Immature natural killer cell (primary cell): ENCODE measurements around the gene DNMBP. TPM values are rescaled to one million over a fixed set of nuclear protein-coding genes. Genes with fewer than 3 reads are reported as not detected.
"Not testable (repeated sequence)": the region's sequence is repeated elsewhere in the genome, so short reads cannot be mapped to it uniquely, and the experiment has no call there.

Experiments used
- DNase-seq, 3 donors: peaks; one replicate each; pipeline ENCODE4 v3.0.0; 2022; ENCODE audit warnings: mixed read lengths in 1 of 3
- H3K27ac Mint-ChIP-seq, 6 donors: one replicate each; pipeline ENCODE4 v1.8.0; 2020; ENCODE audit warnings: mixed read lengths in 6 of 6, mild to moderate bottlenecking in 5 of 6, inconsistent platforms in 4 of 6, moderate library complexity in 3 of 6
- H3K27me3 Mint-ChIP-seq, 3 donors: one replicate each; pipeline ENCODE4 v1.8.0; 2020 to 2021; ENCODE audit warnings: low read depth in 3 of 3, mild to moderate bottlenecking in 3 of 3, mixed read lengths in 3 of 3, moderate library complexity in 3 of 3, inconsistent platforms in 1 of 3
- H3K36me3 Mint-ChIP-seq, 3 donors: one replicate each; pipeline ENCODE4 v1.8.0; 2020; ENCODE audit warnings: mixed read lengths in 3 of 3, inconsistent platforms in 2 of 3, mild to moderate bottlenecking in 2 of 3
- H3K4me1 Mint-ChIP-seq, 2 donors: one replicate each; pipeline ENCODE4 v1.8.0; 2020; ENCODE audit warnings: inconsistent platforms in 2 of 2, mild to moderate bottlenecking in 2 of 2, mixed read lengths in 2 of 2, moderate library complexity in 1 of 2
- H3K4me3 Mint-ChIP-seq, 5 donors: one replicate each; pipeline ENCODE4 v1.8.0; 2020; ENCODE audit warnings: mild to moderate bottlenecking in 5 of 5, mixed read lengths in 5 of 5, inconsistent platforms in 3 of 5, moderate library complexity in 3 of 5
- H3K9me3 Mint-ChIP-seq, 6 donors: one replicate each; pipeline ENCODE4 v1.8.0; 2020; ENCODE audit warnings: mild to moderate bottlenecking in 6 of 6, mixed read lengths in 6 of 6, inconsistent platforms in 4 of 6, moderate library complexity in 3 of 6
- polyA plus RNA-seq, 3 donors: library from polyadenylated mRNA; unstranded; fragments of 300-500 nt; fragmentation: Illumina TruSeq; gene quantifications; one replicate each; pipeline ENCODE4 v1.2.3, GENCODE V29; 2021

Gene DNMBP
- polyA plus RNA-seq, 3 donors from 2014 or later = 0.41 to 2.8 TPM; not detected in 1

- no peak for DNase-seq
- H3K4me3 Mint-ChIP-seq = no peak overlapping the region
- peak overlapping the region in 1 of 6 donors; percentile 58 for H3K27ac Mint-ChIP-seq
- no peaks in the 10 kb centered on the region for H3K9me3 Mint-ChIP-seq
- H3K27me3 Mint-ChIP-seq = no peaks in the 10 kb centered on the region
- no peaks in the 10 kb centered on the region for H3K4me1 Mint-ChIP-seq
- peaks cover 32 to 77% (median 35%) of the 10 kb centered on the region in 3 donors for H3K36me3 Mint-ChIP-seq
These were observed 126.2 kb downstream of the DNMBP start for GRCh38 chr10:99883523-99883922.

GRCh38 chr10:99881371-99881770, 128.4 kb downstream of the DNMBP start:
- no peak overlapping the region for H3K27ac Mint-ChIP-seq
- no peaks in the 10 kb centered on the region for H3K27me3 Mint-ChIP-seq
- peaks cover 42 to 75% (median 42%) of the 10 kb centered on the region in 3 donors for H3K36me3 Mint-ChIP-seq
- DNase-seq = no peak
- no peaks in the 10 kb centered on the region for H3K9me3 Mint-ChIP-seq
- no peak overlapping the region for H3K4me3 Mint-ChIP-seq
- no peaks in the 10 kb centered on the region for H3K4me1 Mint-ChIP-seq

GRCh38 chr10:99880080-99880835, 129.5 kb downstream of the DNMBP start:
- no peaks in the 10 kb centered on the region for H3K27me3 Mint-ChIP-seq
- no peaks in the 10 kb centered on the region for H3K9me3 Mint-ChIP-seq
- peak overlapping the region in 1 of 6 donors; percentile 18 for H3K27ac Mint-ChIP-seq
- H3K36me3 Mint-ChIP-seq = peaks cover 50 to 77% (median 52%) of the 10 kb centered on the region in 3 donors
- no peak overlapping the region for H3K4me3 Mint-ChIP-seq
- no peaks in the 10 kb centered on the region for H3K4me1 Mint-ChIP-seq
- no peak for DNase-seq

GRCh38 chr10:99875473-99875872, 134.3 kb downstream of the DNMBP start:
- peaks cover 0 to 9% (median 5%) of the 10 kb centered on the region in 3 donors for H3K27me3 Mint-ChIP-seq
- no peak overlapping the region for H3K4me3 Mint-ChIP-seq
- H3K9me3 Mint-ChIP-seq = peaks cover 0 to 2% (median 0%) of the 10 kb centered on the region in 6 donors
- DNase-seq = no peak
- peaks cover under 1 to 9% of the 10 kb centered on the region in 2 donors for H3K4me1 Mint-ChIP-seq
- peaks cover 31 to 49% (median 43%) of the 10 kb centered on the region in 3 donors for H3K36me3 Mint-ChIP-seq
- no peak overlapping the region for H3K27ac Mint-ChIP-seq

- H3K27ac Mint-ChIP-seq = no peak overlapping the region
- peaks cover 3 to 12% (median 9%) of the 10 kb centered on the region in 3 donors for H3K27me3 Mint-ChIP-seq
- H3K4me3 Mint-ChIP-seq = no peak overlapping the region
These were observed 135.2 kb downstream of the DNMBP start for GRCh38 chr10:99874341-99875085.

GRCh38 chr10:99873846-99874245, 135.9 kb downstream of the DNMBP start:
- H3K27ac Mint-ChIP-seq = no peak overlapping the region
- H3K27me3 Mint-ChIP-seq = peaks cover 3 to 12% (median 9%) of the 10 kb centered on the region in 3 donors
- H3K9me3 Mint-ChIP-seq = peaks cover 0 to 5% (median 0%) of the 10 kb centered on the region in 6 donors
- H3K4me1 Mint-ChIP-seq = peaks cover 5 to 15% of the 10 kb centered on the region in 2 donors
- H3K4me3 Mint-ChIP-seq = no peak overlapping the region
- no peak for DNase-seq
- peaks cover 22 to 35% (median 28%) of the 10 kb centered on the region in 3 donors for H3K36me3 Mint-ChIP-seq

More at GRCh38 chr10:99874341-99875085, 135.2 kb downstream of the DNMBP start:
- Mint-ChIP-seq H3K9me3 (peaks cover 0 to 5% (median 0%) of the 10 kb centered on the region in 6 donors), H3K36me3 (peaks cover 22 to 41% (median 33%) of the 10 kb centered on the region in 3 donors), H3K4me1 (peaks cover 5 to 15% of the 10 kb centered on the region in 2 donors)
- no peak for DNase-seq

- peaks cover 15 to 27% (median 22%) of the 10 kb centered on the region in 3 donors for H3K36me3 Mint-ChIP-seq
- H3K4me3 Mint-ChIP-seq = no peak overlapping the region
- peaks cover 6 to 18% (median 12%) of the 10 kb centered on the region in 3 donors for H3K27me3 Mint-ChIP-seq
- no peak overlapping the region for H3K27ac Mint-ChIP-seq
- peaks cover 5 to 15% of the 10 kb centered on the region in 2 donors for H3K4me1 Mint-ChIP-seq
- H3K9me3 Mint-ChIP-seq = peaks cover 0 to 5% (median 0%) of the 10 kb centered on the region in 6 donors
- no peak for DNase-seq
These were observed 137.2 kb downstream of the DNMBP start for GRCh38 chr10:99872367-99873162.

GRCh38 chr10:99870123-99870730, 139.5 kb downstream of the DNMBP start:
- peaks cover 0 to 10% (median 9%) of the 10 kb centered on the region in 3 donors for H3K36me3 Mint-ChIP-seq
- H3K4me1 Mint-ChIP-seq = peaks cover 5 to 15% of the 10 kb centered on the region in 2 donors
- peak overlapping the region; percentile 9 to 66 (median 42) for H3K4me3 Mint-ChIP-seq
- H3K9me3 Mint-ChIP-seq = peaks cover 0 to 14% (median 8%) of the 10 kb centered on the region in 6 donors
- DNase-seq = peak; percentile 20 to 35 (median 21)
- peaks cover 7 to 25% (median 17%) of the 10 kb centered on the region in 3 donors for H3K27me3 Mint-ChIP-seq
- peak overlapping the region in 1 of 6 donors; percentile 4 for H3K27ac Mint-ChIP-seq

GRCh38 chr10:99869581-99870122, 140.1 kb downstream of the DNMBP start:
- H3K27me3 Mint-ChIP-seq = peaks cover 10 to 29% (median 17%) of the 10 kb centered on the region in 3 donors
- no peak for DNase-seq
- peaks cover 5 to 15% of the 10 kb centered on the region in 2 donors for H3K4me1 Mint-ChIP-seq
- H3K4me3 Mint-ChIP-seq = no peak overlapping the region
- H3K36me3 Mint-ChIP-seq = peaks cover 0 to 7% (median 6%) of the 10 kb centered on the region in 3 donors
- H3K9me3 Mint-ChIP-seq = peaks cover 0 to 14% (median 8%) of the 10 kb centered on the region in 6 donors
- H3K27ac Mint-ChIP-seq = no peak overlapping the region

- not testable (repeated sequence) for H3K27ac Mint-ChIP-seq, H3K36me3 Mint-ChIP-seq, DNase-seq, H3K4me3 Mint-ChIP-seq
- Mint-ChIP-seq H3K27me3 (peaks cover 14 to 26% (median 19%) of the 10 kb centered on the region in 3 donors), H3K4me1 (peaks cover 5 to 15% of the 10 kb centered on the region in 2 donors), H3K9me3 (peaks cover 0 to 14% (median 8%) of the 10 kb centered on the region in 6 donors)
These were observed 142.5 kb downstream of the DNMBP start for GRCh38 chr10:99867250-99867649.

- DNase-seq, H3K4me3 Mint-ChIP-seq, H3K4me1 Mint-ChIP-seq, H3K27ac Mint-ChIP-seq, H3K36me3 Mint-ChIP-seq: not testable (repeated sequence)
- peaks cover 0 to 14% (median 7%) of the 10 kb centered on the region in 6 donors for H3K9me3 Mint-ChIP-seq
- peaks cover 10 to 25% (median 16%) of the 10 kb centered on the region in 3 donors for H3K27me3 Mint-ChIP-seq
These were observed 146.1 kb downstream of the DNMBP start for GRCh38 chr10:99863535-99864240.

- H3K36me3 Mint-ChIP-seq = no peaks in the 10 kb centered on the region
- H3K27me3 Mint-ChIP-seq = peaks cover 2 to 14% (median 11%) of the 10 kb centered on the region in 3 donors
- DNase-seq = no peak
- no peak overlapping the region for H3K27ac Mint-ChIP-seq
- no peak overlapping the region for H3K4me3 Mint-ChIP-seq
- H3K4me1 Mint-ChIP-seq = no peaks in the 10 kb centered on the region
- peaks cover 0 to 4% (median 0%) of the 10 kb centered on the region in 6 donors for H3K9me3 Mint-ChIP-seq
These were observed 149.3 kb downstream of the DNMBP start for GRCh38 chr10:99860466-99860865.
